Activated T-helper 2 cell treated with anti-CD3 and anti-CD28 coated beads, Interferon-gamma antibody, Interleukin-2, Interleukin-4, amounts not matched to agents 10 μg/mL and 5 μg/mL and 100 μg/mL, durations not matched to agents 14 hours and 24 hours and 36 hours (primary cell): Measurements from ENCODE around the gene TSPEAR. TPM values are rescaled to one million over a fixed set of nuclear protein-coding genes. Genes with fewer than 3 reads are reported as not detected.
"Not testable (repeated sequence)": the region's sequence is repeated elsewhere in the genome, so short reads cannot be mapped to it uniquely, and the experiment has no call there.

ENCODE experiments used
- DNase-seq: peaks from one replicate; pipeline ENCODE4 v3.0.0; 2021; ENCODE audit warnings: low spot score
- H3K27ac Mint-ChIP-seq: one replicate; pipeline ENCODE4 v1.8.0; 2021; ENCODE audit warnings: mixed read lengths
- H3K27me3 Mint-ChIP-seq: one replicate; pipeline ENCODE4 v1.8.0; 2021; ENCODE audit warnings: low read depth, mixed read lengths
- H3K36me3 Mint-ChIP-seq: one replicate; pipeline ENCODE4 v1.8.0; 2021; ENCODE audit warnings: low read depth, mixed read lengths
- H3K4me1 Mint-ChIP-seq: one replicate; pipeline ENCODE4 v1.8.0; 2021; ENCODE audit warnings: low read depth, mixed read lengths
- H3K4me3 Mint-ChIP-seq: one replicate; pipeline ENCODE4 v1.8.0; 2021; ENCODE audit warnings: low read depth, mild to moderate bottlenecking, moderate library complexity, mixed read lengths
- H3K9me3 Mint-ChIP-seq: one replicate; pipeline ENCODE4 v1.8.0; 2021; ENCODE audit warnings: mixed read lengths
- intact Hi-C: fragments of 100-400 bp; cut with micrococcal nuclease; formaldehyde crosslinking; loops from one replicate; pipeline ENCODE4 v1.15.1; 2023
- total RNA-seq: library from RNA; stranded (reverse); gene quantifications from 2 replicates; pipeline ENCODE4 v1.2.3, GENCODE V29; 2022

TSPEAR gene
- total RNA-seq, 1 donor from 2014 or later = not detected

GRCh38 chr21:44558695-44559094 lies 152.7 kb downstream of the TSPEAR start, which contains the start of gene KRTAP10-3:
Gene KRTAP10-3 (minus strand): TSS chr21:44558795. CDS start chr21:44558715, 80 bp downstream.
- no peaks in the 10 kb centered on the region for H3K36me3 Mint-ChIP-seq
- no peaks in the 10 kb centered on the region for H3K4me1 Mint-ChIP-seq
- H3K27ac Mint-ChIP-seq = no peak within 1 kb of the TSS
- peaks cover 19% of the 10 kb centered on the region for H3K9me3 Mint-ChIP-seq
- no peak for DNase-seq
- no peak within 1 kb of the TSS for H3K4me3 Mint-ChIP-seq
- peaks cover 23% of the 10 kb centered on the region for H3K27me3 Mint-ChIP-seq
- intact Hi-C loops = no loop called here

- H3K36me3 Mint-ChIP-seq, H3K4me3 Mint-ChIP-seq, H3K4me1 Mint-ChIP-seq, H3K27ac Mint-ChIP-seq, DNase-seq, intact Hi-C loops: not testable (repeated sequence)
- H3K27me3 Mint-ChIP-seq = peaks cover 23% of the 10 kb centered on the region
- peaks cover 18% of the 10 kb centered on the region for H3K9me3 Mint-ChIP-seq
Observed at GRCh38 chr21:44558329-44558675, 153.1 kb downstream of the TSPEAR start.

GRCh38 chr21:44557491-44558328 lies 153.7 kb downstream of the TSPEAR start:
- peaks cover 23% of the 10 kb centered on the region for H3K27me3 Mint-ChIP-seq
- H3K4me3 Mint-ChIP-seq = no peak overlapping the region
- H3K27ac Mint-ChIP-seq = no peak overlapping the region
- intact Hi-C loops = no loop called here
- DNase-seq = no peak
- no peaks in the 10 kb centered on the region for H3K4me1 Mint-ChIP-seq
- H3K36me3 Mint-ChIP-seq = no peaks in the 10 kb centered on the region
- peaks cover 14% of the 10 kb centered on the region for H3K9me3 Mint-ChIP-seq

GRCh38 chr21:44556879-44557278 lies 154.5 kb downstream of the TSPEAR start:
- intact Hi-C loops = no loop called here

GRCh38 chr21:44555200-44555875 lies 156.0 kb downstream of the TSPEAR start:
- DNase-seq = no peak
- peaks cover 10% of the 10 kb centered on the region for H3K27me3 Mint-ChIP-seq
- no peaks in the 10 kb centered on the region for H3K4me1 Mint-ChIP-seq
- intact Hi-C loops = no loop called here
- H3K27ac Mint-ChIP-seq = no peak overlapping the region
- peaks cover under 1% of the 10 kb centered on the region for H3K9me3 Mint-ChIP-seq
- no peaks in the 10 kb centered on the region for H3K36me3 Mint-ChIP-seq
- no peak overlapping the region for H3K4me3 Mint-ChIP-seq

More at GRCh38 chr21:44556879-44557278, 154.5 kb downstream of the TSPEAR start:
- no peak overlapping the region for H3K27ac Mint-ChIP-seq
- H3K36me3 Mint-ChIP-seq = no peaks in the 10 kb centered on the region
- peaks cover 8% of the 10 kb centered on the region for H3K9me3 Mint-ChIP-seq
- no peak overlapping the region for H3K4me3 Mint-ChIP-seq
- H3K27me3 Mint-ChIP-seq = peaks cover 18% of the 10 kb centered on the region
- DNase-seq = no peak
- no peaks in the 10 kb centered on the region for H3K4me1 Mint-ChIP-seq

GRCh38 chr21:44552681-44553080 lies 158.7 kb downstream of the TSPEAR start:
- no peak for DNase-seq
- peaks cover 3% of the 10 kb centered on the region for H3K27me3 Mint-ChIP-seq
- H3K9me3 Mint-ChIP-seq = peaks cover 7% of the 10 kb centered on the region
- peaks cover 3% of the 10 kb centered on the region for H3K4me1 Mint-ChIP-seq
- H3K4me3 Mint-ChIP-seq = no peak overlapping the region
- intact Hi-C loops = no loop called here
- peaks cover 3% of the 10 kb centered on the region for H3K36me3 Mint-ChIP-seq
- H3K27ac Mint-ChIP-seq = no peak overlapping the region

- Mint-ChIP-seq H3K36me3 (peaks cover 8% of the 10 kb centered on the region), H3K9me3 (peaks cover 13% of the 10 kb centered on the region), H3K27me3 (peaks cover 3% of the 10 kb centered on the region), H3K27ac (no peak overlapping the region), H3K4me1 (peaks cover 8% of the 10 kb centered on the region), H3K4me3 (no peak overlapping the region)
- DNase-seq = no peak
- intact Hi-C loops = no loop called here
Observed at GRCh38 chr21:44552136-44552535, 159.2 kb downstream of the TSPEAR start.

GRCh38 chr21:44551340-44551961 lies 159.9 kb downstream of the TSPEAR start, which contains the start of gene KRTAP10-2:
Gene KRTAP10-2 (minus strand): TSS chr21:44551505. CDS start chr21:44551458, 47 bp downstream.
- Mint-ChIP-seq H3K27me3 (peaks cover 3% of the 10 kb centered on the region), H3K36me3 (peaks cover 15% of the 10 kb centered on the region), H3K9me3 (peaks cover 20% of the 10 kb centered on the region), H3K4me1 (peaks cover 10% of the 10 kb centered on the region), H3K27ac (no peak within 1 kb of the TSS), H3K4me3 (no peak within 1 kb of the TSS)
- intact Hi-C loops = no loop called here
- no peak for DNase-seq

GRCh38 chr21:44550807-44551206 lies 160.6 kb downstream of the TSPEAR start:
- peaks cover 20% of the 10 kb centered on the region for H3K9me3 Mint-ChIP-seq
- intact Hi-C loops = no loop called here
- peaks cover 10% of the 10 kb centered on the region for H3K4me1 Mint-ChIP-seq
- no peak overlapping the region for H3K27ac Mint-ChIP-seq
- H3K36me3 Mint-ChIP-seq = peaks cover 16% of the 10 kb centered on the region
- H3K27me3 Mint-ChIP-seq = peaks cover 3% of the 10 kb centered on the region
- no peak for DNase-seq
- no peak overlapping the region for H3K4me3 Mint-ChIP-seq

GRCh38 chr21:44550285-44550684 lies 161.1 kb downstream of the TSPEAR start:
- H3K27me3 Mint-ChIP-seq, H3K27ac Mint-ChIP-seq, intact Hi-C loops, H3K4me3 Mint-ChIP-seq, DNase-seq: not testable (repeated sequence)
- peaks cover 10% of the 10 kb centered on the region for H3K4me1 Mint-ChIP-seq
- H3K36me3 Mint-ChIP-seq = peaks cover 20% of the 10 kb centered on the region
- peaks cover 26% of the 10 kb centered on the region for H3K9me3 Mint-ChIP-seq

GRCh38 chr21:44549525-44550211 lies 161.7 kb downstream of the TSPEAR start:
- peaks cover 10% of the 10 kb centered on the region for H3K4me1 Mint-ChIP-seq
- H3K27me3 Mint-ChIP-seq = peaks cover 5% of the 10 kb centered on the region
- intact Hi-C loops = no loop called here
- H3K36me3 Mint-ChIP-seq = peaks cover 20% of the 10 kb centered on the region
- no peak for DNase-seq
- no peak overlapping the region for H3K27ac Mint-ChIP-seq
- peaks cover 26% of the 10 kb centered on the region for H3K9me3 Mint-ChIP-seq
- H3K4me3 Mint-ChIP-seq = no peak overlapping the region

- no peak overlapping the region for H3K4me3 Mint-ChIP-seq
Observed at GRCh38 chr21:44548922-44549321, 162.4 kb downstream of the TSPEAR start.

More at GRCh38 chr21:44548922-44549321, 162.4 kb downstream of the TSPEAR start:
- Mint-ChIP-seq H3K4me1 (peaks cover 10% of the 10 kb centered on the region), H3K36me3 (peaks cover 20% of the 10 kb centered on the region), H3K9me3 (peaks cover 26% of the 10 kb centered on the region), H3K27ac (no peak overlapping the region), H3K27me3 (peaks cover 5% of the 10 kb centered on the region)
- no peak for DNase-seq
- intact Hi-C loops = no loop called here
